GM12865 (cell line): ENCODE measurements around the gene ZBTB16.

Experiments used
- DNase-seq: peaks from one replicate; pipeline ENCODE4 v3.0.0; 2010; ENCODE audit warnings: low read depth
- H3K4me3 ChIP-seq: 2 replicates; pipeline ENCODE4 v1.5.1; 2011; ENCODE audit warnings: mild to moderate bottlenecking, low read depth, low read length, control low read depth
- CTCF ChIP-seq: IDR thresholded peaks from 2 replicates; pipeline ENCODE4 v1.5.1; 2011; ENCODE audit warnings: low read length, control low read depth, low read depth, inconsistent platforms; ENCODE audit not compliant: insufficient read depth; ENCODE audit errors: missing control alignments

Gene ZBTB16

GRCh38 chr11:114190630-114191029, 131.1 kb downstream of the ZBTB16 start:
- no peak for DNase-seq
- no peak for TF ChIP-seq CTCF
- H3K4me3 ChIP-seq: no peak overlapping the region

GRCh38 chr11:114191893-114192292, 132.4 kb downstream of the ZBTB16 start:
- TF ChIP-seq CTCF: no peak
- DNase-seq: no peak
- H3K4me3 ChIP-seq: no peak overlapping the region

GRCh38 chr11:114192841-114193389, 133.4 kb downstream of the ZBTB16 start:
- H3K4me3 ChIP-seq: no peak overlapping the region
- DNase-seq: no peak
- TF ChIP-seq CTCF: no peak

GRCh38 chr11:114193730-114194679, 134.5 kb downstream of the ZBTB16 start:
- TF ChIP-seq CTCF: no peak
- H3K4me3 ChIP-seq: no peak overlapping the region
- no peak for DNase-seq

GRCh38 chr11:114194702-114195101, 135.2 kb downstream of the ZBTB16 start:
- no peak for DNase-seq
- TF ChIP-seq CTCF: no peak
- no peak overlapping the region for H3K4me3 ChIP-seq

DNA sequence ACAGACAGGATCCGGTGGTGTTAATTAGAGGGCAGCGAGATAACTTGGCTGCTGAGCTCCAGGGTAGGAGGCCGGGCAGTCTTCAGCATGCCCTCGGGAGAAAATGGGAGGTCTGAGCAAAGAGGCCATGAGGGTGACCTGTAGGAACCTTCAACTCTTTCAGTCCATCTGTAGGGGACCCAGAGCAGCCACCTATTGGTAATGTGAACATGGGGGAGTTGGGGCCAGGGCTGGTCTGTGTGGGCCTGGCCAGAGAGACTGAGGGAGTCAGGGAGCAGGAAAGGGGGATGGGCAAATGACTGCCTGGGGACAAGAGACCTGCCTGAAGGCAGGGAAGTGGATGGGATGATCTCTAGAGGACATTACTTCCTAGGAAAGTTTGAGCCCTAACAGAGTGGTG, 135.6 kb downstream of the ZBTB16 start:
- TF ChIP-seq CTCF: no peak
- no peak overlapping the region for H3K4me3 ChIP-seq
- DNase-seq: no peak
